HepG2 (cell line): ENCODE results near the gene COLEC12. TPM values are rescaled to one million over a fixed set of nuclear protein-coding genes. Genes with fewer than 3 reads are reported as not detected.

ENCODE experiments used
- ATAC-seq: fragments of 200-7000 bp; cut with Tn5 transposase; 3 replicates; pipeline ENCODE4 v1.9.1; 2020; ENCODE audit warnings: mild to moderate bottlenecking, moderate library complexity
- BruUV-seq: library from RNA; stranded (reverse); fragments of 400-500 nt; replicated peaks from 2 replicates; lab custom pipeline; 2021; lab: Mats Ljungman, UMichigan
- CTCF ChIA-PET: fragments of 300-600 bp; formaldehyde crosslinking; extraction: SDS; loops from one replicate; lab custom pipeline; 2021; ENCODE audit warnings: low total read pairs, inconsistent platforms, low intra/inter-chr PET ratio; lab: Yijun Ruan, JAX
- POLR2A ChIA-PET: fragments of 350-600 bp; sonication (Branson Sonifier 250); formaldehyde crosslinking; loops from one replicate; lab custom pipeline; 2020; ENCODE audit warnings: antibody characterized with exemption, inconsistent platforms; lab: Yijun Ruan, JAX
- DNase-seq: peaks from one replicate; pipeline ENCODE4 v3.0.0-alpha.2; 2015; ENCODE audit warnings: low spot score
- FAIRE-seq: peaks from 3 replicates; lab custom pipeline; 2011; peaks lifted over from hg19 to GRCh38; lab: Jason Lieb, UNC
- H2AFZ ChIP-seq: one replicate; pipeline ENCODE4 v1.6.1; 2011; ENCODE audit warnings: low read length, inconsistent platforms
- H3K27ac ChIP-seq: fragments of 300-600 bp; 3 replicates; pipeline ENCODE4 v1.8.0; 2011; ENCODE audit warnings: mixed run types, mild to moderate bottlenecking, mixed read lengths, low read length, inconsistent platforms; ENCODE audit not compliant: insufficient read depth; ENCODE audit errors: extremely low read length
- H3K27me3 ChIP-seq, 2 experiments: fragments of 200-600 bp in 1 of 2; 2 replicates in 1 of 2; 3 replicates in 1 of 2; pipeline versions ENCODE4 v1.6.0 to v1.8.0; 2011; ENCODE audit warnings: low read length in 2 of 2, mild to moderate bottlenecking in 2 of 2, moderate library complexity in 2 of 2, inconsistent platforms in 1 of 2; ENCODE audit not compliant: insufficient read depth in 2 of 2, control insufficient read depth in 1 of 2
- H3K36me3 ChIP-seq, 2 experiments: fragments of 200-600 bp in 1 of 2; replicated peaks in 1 of 2; 2 replicates in 1 of 2; 3 replicates in 1 of 2; pipeline versions ENCODE4 v1.5.1 to v1.8.0; 2011; ENCODE audit warnings: low read length in 2 of 2, inconsistent platforms in 1 of 2; ENCODE audit not compliant: insufficient read depth in 2 of 2, control insufficient read depth in 1 of 2
- H3K4me1 ChIP-seq: 2 replicates; pipeline ENCODE4 v1.5.1; 2012; ENCODE audit warnings: low read length, inconsistent platforms; ENCODE audit not compliant: insufficient read depth
- H3K4me2 ChIP-seq: 2 replicates; pipeline ENCODE4 v1.6.0; 2011; ENCODE audit warnings: low read depth, low read length, inconsistent platforms
- H3K4me3 ChIP-seq, 3 experiments: fragments of 200-600 bp in 1 of 3; sonication (generic), shearing (Covaris generic) in 1 of 3; replicated peaks in 1 of 3; 2 replicates each; pipeline ENCODE4 v1.5.1; 2011 to 2016; ENCODE audit warnings: low read length in 3 of 3, inconsistent platforms in 2 of 3, low read depth in 2 of 3, mild to moderate bottlenecking in 2 of 3, control low read depth in 1 of 3, mixed read lengths in 1 of 3; ENCODE audit not compliant: insufficient read depth in 1 of 3
- H3K79me2 ChIP-seq: one replicate; pipeline ENCODE4 v1.6.1; 2011; ENCODE audit warnings: low read length, inconsistent platforms; ENCODE audit not compliant: insufficient read depth
- H3K9ac ChIP-seq: 2 replicates; pipeline ENCODE4 v1.6.0; 2011; ENCODE audit warnings: mild to moderate bottlenecking, low read depth, low read length, inconsistent platforms; ENCODE audit not compliant: insufficient read depth
- H3K9me3 ChIP-seq: 2 replicates; pipeline ENCODE4 v1.5.1; 2012; ENCODE audit warnings: mild to moderate bottlenecking, low read length
- H4K20me1 ChIP-seq: 2 replicates; pipeline ENCODE4 v1.6.0; 2011; ENCODE audit warnings: inconsistent platforms, mild to moderate bottlenecking, low read length, moderate library complexity; ENCODE audit not compliant: insufficient read depth
- ARHGAP35 ChIP-seq: sonication (generic); formaldehyde crosslinking; IDR thresholded peaks from 2 replicates; pipeline ENCODE4 v1.9.0; 2022; ENCODE audit warnings: mild to moderate bottlenecking, inconsistent platforms, moderate library complexity, missing genetic modification reagents, borderline replicate concordance
- ARNTL ChIP-seq: sonication (generic); formaldehyde crosslinking; IDR thresholded peaks from 2 replicates; pipeline ENCODE4 v1.4.0; 2020; ENCODE audit warnings: mild to moderate bottlenecking, missing genetic modification reagents
- DPF2 ChIP-seq: sonication (generic); formaldehyde crosslinking; IDR thresholded peaks from 2 replicates; pipeline ENCODE4 v1.4.0; 2020; ENCODE audit warnings: mild to moderate bottlenecking, low read depth, missing genetic modification reagents, borderline replicate concordance
- FOXO1 ChIP-seq: sonication (generic); formaldehyde crosslinking; IDR thresholded peaks from 2 replicates; pipeline ENCODE4 v1.4.0; 2020; ENCODE audit warnings: missing genetic modification reagents
- HDAC2 ChIP-seq: sonication (generic); formaldehyde crosslinking; IDR thresholded peaks from 2 replicates; pipeline ENCODE4 v1.4.0; 2020; ENCODE audit warnings: missing genetic modification reagents
- NCOA1 ChIP-seq: sonication (generic); formaldehyde crosslinking; IDR thresholded peaks from 2 replicates; pipeline ENCODE4 v1.9.0; 2021; ENCODE audit warnings: missing genetic modification reagents
- NR3C1 ChIP-seq: sonication (generic); formaldehyde crosslinking; IDR thresholded peaks from 2 replicates; pipeline ENCODE4 v1.4.0; 2020; ENCODE audit warnings: missing genetic modification reagents
- PAWR ChIP-seq: sonication (generic); formaldehyde crosslinking; IDR thresholded peaks from 2 replicates; pipeline ENCODE4 v1.4.0; 2020; ENCODE audit warnings: missing genetic modification reagents, mild to moderate bottlenecking, borderline replicate concordance
- TRIM24 ChIP-seq: sonication (generic); formaldehyde crosslinking; IDR thresholded peaks from 2 replicates; pipeline ENCODE4 v1.8.0; 2022; ENCODE audit warnings: mild to moderate bottlenecking, missing genetic modification reagents
- ZNF253 ChIP-seq: sonication (generic); formaldehyde crosslinking; IDR thresholded peaks from 2 replicates; pipeline ENCODE4 v1.8.0; 2022; ENCODE audit warnings: mild to moderate bottlenecking, missing genetic modification reagents, borderline replicate concordance
- ZNF598 ChIP-seq: sonication (generic); formaldehyde crosslinking; IDR thresholded peaks from 2 replicates; pipeline ENCODE4 v1.5.1; 2020; ENCODE audit warnings: mild to moderate bottlenecking, missing genetic modification reagents, borderline replicate concordance
- ZNF83 ChIP-seq: sonication (generic); formaldehyde crosslinking; IDR thresholded peaks from 2 replicates; pipeline ENCODE4 v1.4.0; 2020; ENCODE audit warnings: missing genetic modification reagents, mild to moderate bottlenecking, borderline replicate concordance
- ZNF850 ChIP-seq: sonication (generic); formaldehyde crosslinking; conservative IDR thresholded peaks from 2 replicates; pipeline ENCODE4 v1.9.0; 2021; ENCODE audit warnings: mild to moderate bottlenecking, missing genetic modification reagents
- ZSCAN25 ChIP-seq: sonication (generic); formaldehyde crosslinking; IDR thresholded peaks from 2 replicates; pipeline ENCODE4 v1.8.0; 2022; ENCODE audit warnings: mild to moderate bottlenecking, missing genetic modification reagents
- WGBS: methylation state at CpG from one replicate; pipeline ENCODE4 v1.1.6; 2017; ENCODE audit warnings: low lambda C conversion rate; 5-methylcytosine and 5-hydroxymethylcytosine counted together
- in situ Hi-C: cut with HindIII; loops from 2 replicates; pipeline ENCODE4 v1.10.0; 2017; ENCODE audit warnings: low pct_unique_long_range_greater_than_20kb; ENCODE audit not compliant: extremely low pct_ligation_motif_present
- intact Hi-C: fragments of 100-400 bp; cut with micrococcal nuclease; formaldehyde crosslinking; loops from one replicate; pipeline ENCODE4 v1.10.0; 2022; ENCODE audit not compliant: unreplicated experiment
- polyA plus RNA-seq, 8 experiments: library from polyadenylated mRNA; depleted of rRNA in 3 of 8; stranded (reverse) in 7 of 8; unstranded in 1 of 8; fragments of >200 nt; fragmentation: Illumina TruSeq in 4 of 8; extraction: Trizol in 4 of 8; gene quantifications; 2 replicates each; pipeline versions ENCODE4 v1.2.1 to v1.2.3, GENCODE V29; 2011 to 2016; ENCODE audit warnings: low read depth in 4 of 8, missing spikeins in 1 of 8, mixed read lengths in 1 of 8; ENCODE audit not compliant: insufficient read depth in 1 of 8
- total RNA-seq, 5 experiments: library from RNA; depleted of rRNA; stranded (reverse); fragments of >200 nt; fragmentation: Illumina TruSeq; extraction: Trizol; gene quantifications; 2 replicates each; pipeline ENCODE4 v1.2.3, GENCODE V29; 2016; ENCODE audit warnings: low read depth in 1 of 5
- TF ChIP-seq, protein P1 (sequence below): IDR thresholded peaks from 2 replicates; pipeline ENCODE4 v1.6.1; 2018; ENCODE audit warnings: missing genetic modification reagents, mild to moderate bottlenecking, missing compliant biosample characterization
- TF ChIP-seq, protein P2 (sequence below): sonication (generic); IDR thresholded peaks from 2 replicates; pipeline ENCODE4 v1.6.1; 2016; ENCODE audit warnings: low read depth, borderline replicate concordance
- TF ChIP-seq, protein P3 (sequence below): IDR thresholded peaks from 2 replicates; pipeline ENCODE4 v1.6.1; 2012; ENCODE audit warnings: low read depth, low read length, improper control_type of control experiment

COLEC12 gene
- total and polyA plus RNA-seq, 2 of the 13 experiments (the other 11 are each of a cell fraction or from before 2014, with no cell fraction given), result 0.02 to 0.11 TPM

DNA sequence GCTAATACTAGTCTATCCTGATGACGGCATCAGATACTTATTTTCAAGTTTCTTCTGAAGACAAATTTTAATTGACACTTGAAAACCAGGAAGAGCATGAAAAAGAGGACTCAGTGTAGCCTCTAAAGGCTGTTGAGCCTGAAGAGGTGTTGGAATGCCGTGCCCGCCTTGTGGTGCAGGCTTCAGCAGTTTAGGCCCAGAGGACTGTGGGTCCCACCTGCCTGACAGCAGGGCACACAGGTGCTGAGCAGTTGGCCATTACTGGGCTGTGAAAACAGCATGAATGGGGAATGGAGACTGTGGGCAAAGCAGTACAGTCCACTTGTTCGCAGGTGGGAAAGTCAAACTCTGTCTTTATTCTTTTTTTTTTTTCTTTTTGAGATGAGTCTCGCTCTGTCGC, 182.9 kb downstream of the COLEC12 start:
- whole genome bisulfite sequencing, result 89% methylated on average over 6 of the region's 6 CpGs
- in situ Hi-C loops, result no loop called here
- Histone ChIP-seq H2AFZ (no peak overlapping the region), H3K4me1 (peaks cover 10% of the 10 kb centered on the region), H3K27me3 (no peaks in the 10 kb centered on the region), H4K20me1 (no peaks in the 10 kb centered on the region), H3K4me3 (no peak overlapping the region), H3K27ac (no peak overlapping the region), H3K4me2 (no peak overlapping the region), H3K36me3 (no peaks in the 10 kb centered on the region), H3K79me2 (no peaks in the 10 kb centered on the region), H3K9me3 (no peaks in the 10 kb centered on the region), H3K9ac (no peak overlapping the region)
- FAIRE-seq (no peak), DNase-seq (no peak), ATAC-seq (no peak)
- POLR2A ChIA-PET, result no interaction called here
- no TSS peak for BruUV-seq
- CTCF ChIA-PET, result no interaction called here
- TF ChIP-seq, protein P1, sequence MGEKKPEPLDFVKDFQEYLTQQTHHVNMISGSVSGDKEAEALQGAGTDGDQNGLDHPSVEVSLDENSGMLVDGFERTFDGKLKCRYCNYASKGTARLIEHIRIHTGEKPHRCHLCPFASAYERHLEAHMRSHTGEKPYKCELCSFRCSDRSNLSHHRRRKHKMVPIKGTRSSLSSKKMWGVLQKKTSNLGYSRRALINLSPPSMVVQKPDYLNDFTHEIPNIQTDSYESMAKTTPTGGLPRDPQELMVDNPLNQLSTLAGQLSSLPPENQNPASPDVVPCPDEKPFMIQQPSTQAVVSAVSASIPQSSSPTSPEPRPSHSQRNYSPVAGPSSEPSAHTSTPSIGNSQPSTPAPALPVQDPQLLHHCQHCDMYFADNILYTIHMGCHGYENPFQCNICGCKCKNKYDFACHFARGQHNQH (CRISPR knock-in tag), result no peak
- no peak for TF ChIP-seq ZSCAN25 (CRISPR knock-in tag)
- TF ChIP-seq ARHGAP35 (CRISPR knock-in tag), result no peak
- no peak for TF ChIP-seq FOXO1 (CRISPR knock-in tag)
- intact Hi-C loops, result no loop called here

DNA sequence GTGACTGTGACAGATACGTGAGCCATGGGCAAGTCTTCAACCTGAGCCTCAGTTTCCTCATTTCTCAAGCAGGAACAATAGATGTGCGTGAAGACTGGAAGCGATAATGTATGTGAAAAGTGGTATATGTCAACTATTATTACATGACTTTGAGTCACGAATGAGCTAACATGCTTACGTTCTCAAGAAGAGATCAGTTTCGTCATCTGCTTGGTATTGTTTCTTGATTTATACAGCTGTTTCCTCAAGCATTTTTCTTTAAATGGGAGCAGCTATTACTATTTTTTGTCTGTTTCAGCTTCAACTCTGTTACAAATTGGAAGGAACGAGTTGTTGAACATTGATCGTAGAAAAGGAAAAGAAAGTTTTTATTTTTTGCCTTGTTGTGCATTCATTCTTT, 184.1 kb downstream of the COLEC12 start:
- DNase-seq, result no peak
- Histone ChIP-seq H3K4me2 (no peak overlapping the region), H3K79me2 (no peaks in the 10 kb centered on the region), H4K20me1 (no peaks in the 10 kb centered on the region), H3K27ac (no peak overlapping the region), H3K36me3 (no peaks in the 10 kb centered on the region), H3K4me3 (no peak overlapping the region), H3K4me1 (no peaks in the 10 kb centered on the region; the same call in 1 of the 2 replicates), H2AFZ (no peak overlapping the region), H3K9me3 (no peaks in the 10 kb centered on the region), H3K9ac (no peak overlapping the region), H3K27me3 (no peaks in the 10 kb centered on the region)
- no peak for FAIRE-seq
- ChIA-PET POLR2A (no interaction called here), CTCF (no interaction called here)
- intact Hi-C loops (no loop called here), in situ Hi-C loops (no loop called here)
- ATAC-seq, result no peak
- no TSS peak for BruUV-seq
- WGBS, result 60% methylated on average over 8 of the region's 8 CpGs
- no peak for TF ChIP-seq HDAC2
- TF ChIP-seq ARNTL, result no peak
- no peak for TF ChIP-seq NCOA1 (CRISPR knock-in tag)
- TF ChIP-seq ZNF598, result no peak
- TF ChIP-seq, protein P2, sequence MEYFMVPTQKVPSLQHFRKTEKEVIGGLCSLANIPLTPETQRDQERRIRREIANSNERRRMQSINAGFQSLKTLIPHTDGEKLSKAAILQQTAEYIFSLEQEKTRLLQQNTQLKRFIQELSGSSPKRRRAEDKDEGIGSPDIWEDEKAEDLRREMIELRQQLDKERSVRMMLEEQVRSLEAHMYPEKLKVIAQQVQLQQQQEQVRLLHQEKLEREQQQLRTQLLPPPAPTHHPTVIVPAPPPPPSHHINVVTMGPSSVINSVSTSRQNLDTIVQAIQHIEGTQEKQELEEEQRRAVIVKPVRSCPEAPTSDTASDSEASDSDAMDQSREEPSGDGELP, result no peak
- TF ChIP-seq, protein P3, sequence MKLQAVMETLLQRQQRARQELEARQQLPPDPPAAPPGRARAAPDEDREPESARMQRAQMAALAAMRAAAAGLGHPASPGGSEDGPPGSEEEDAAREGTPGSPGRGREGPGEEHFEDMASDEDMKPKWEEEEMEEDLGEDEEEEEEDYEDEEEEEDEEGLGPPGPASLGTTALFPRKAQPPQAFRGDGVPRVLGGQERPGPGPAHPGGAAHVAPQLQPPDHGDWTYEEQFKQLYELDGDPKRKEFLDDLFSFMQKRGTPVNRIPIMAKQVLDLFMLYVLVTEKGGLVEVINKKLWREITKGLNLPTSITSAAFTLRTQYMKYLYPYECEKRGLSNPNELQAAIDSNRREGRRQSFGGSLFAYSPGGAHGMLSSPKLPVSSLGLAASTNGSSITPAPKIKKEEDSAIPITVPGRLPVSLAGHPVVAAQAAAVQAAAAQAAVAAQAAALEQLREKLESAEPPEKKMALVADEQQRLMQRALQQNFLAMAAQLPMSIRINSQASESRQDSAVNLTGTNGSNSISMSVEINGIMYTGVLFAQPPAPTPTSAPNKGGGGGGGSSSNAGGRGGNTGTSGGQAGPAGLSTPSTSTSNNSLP, result no peak
- TF ChIP-seq ZNF253 (CRISPR knock-in tag), result no peak
- TF ChIP-seq ZNF850 (CRISPR knock-in tag), result no peak
- no peak for TF ChIP-seq ZNF83 (CRISPR knock-in tag)
- no peak for TF ChIP-seq PAWR (CRISPR knock-in tag)
- TF ChIP-seq DPF2, result no peak
- TF ChIP-seq TRIM24, result no peak
- no peak for TF ChIP-seq NR3C1 (CRISPR knock-in tag)
